GM23248 (cell line): ENCODE data around the gene RITA1. TPM values are rescaled to one million over a fixed set of nuclear protein-coding genes. Genes with fewer than 3 reads are reported as not detected.

Experiments
- DNase-seq: peaks from one replicate; pipeline ENCODE4 v3.0.0-alpha.2; 2015
- H2AFZ ChIP-seq: fragments of 200-600 bp; sonication (generic); 2 replicates; pipeline ENCODE4 v1.6.1; 2016; ENCODE audit warnings: antibody characterized with exemption
- H3F3A ChIP-seq: fragments of 200-600 bp; sonication (generic); 2 replicates; pipeline ENCODE4 v1.6.1; 2016; ENCODE audit warnings: mild to moderate bottlenecking, antibody characterized with exemption, mixed run types; ENCODE audit not compliant: insufficient read depth
- H3K27ac ChIP-seq: fragments of 200-600 bp; sonication (generic); 2 replicates; pipeline ENCODE4 v1.5.1; 2016; ENCODE audit warnings: mild to moderate bottlenecking
- H3K27me3 ChIP-seq: fragments of 200-600 bp; sonication (generic); replicated peaks from 2 replicates; pipeline ENCODE4 v1.6.1; 2016; ENCODE audit warnings: mild to moderate bottlenecking; ENCODE audit not compliant: insufficient read depth
- H3K36me3 ChIP-seq: fragments of 200-600 bp; sonication (generic); 2 replicates; pipeline ENCODE4 v1.6.1; 2016; ENCODE audit warnings: low read depth, mild to moderate bottlenecking
- H3K4me1 ChIP-seq: fragments of 200-600 bp; sonication (generic); 2 replicates; pipeline ENCODE4 v1.6.1; 2016; ENCODE audit warnings: mild to moderate bottlenecking; ENCODE audit not compliant: insufficient read depth
- H3K4me2 ChIP-seq: fragments of 200-600 bp; sonication (generic); one replicate; pipeline ENCODE4 v1.6.1; 2016; ENCODE audit warnings: mild to moderate bottlenecking; ENCODE audit not compliant: unreplicated experiment
- H3K4me3 ChIP-seq: fragments of 200-600 bp; sonication (generic); 2 replicates; pipeline ENCODE4 v1.5.1; 2016; ENCODE audit warnings: mild to moderate bottlenecking
- H3K79me2 ChIP-seq: fragments of 200-600 bp; sonication (generic); 2 replicates; pipeline ENCODE4 v1.6.1; 2016; ENCODE audit warnings: mild to moderate bottlenecking; ENCODE audit not compliant: insufficient read depth
- H3K9ac ChIP-seq: fragments of 200-600 bp; sonication (generic); 2 replicates; pipeline ENCODE4 v1.6.1; 2016; ENCODE audit warnings: mild to moderate bottlenecking
- H3K9me2 ChIP-seq: fragments of 200-600 bp; sonication (generic); 2 replicates; pipeline ENCODE4 v1.6.1; 2016; ENCODE audit warnings: mixed run types, mild to moderate bottlenecking, moderate library complexity; ENCODE audit not compliant: insufficient read depth
- H3K9me3 ChIP-seq: fragments of 200-600 bp; sonication (generic); one replicate; pipeline ENCODE4 v1.6.1; 2017; ENCODE audit warnings: low read depth
- H4K20me1 ChIP-seq: fragments of 200-600 bp; sonication (generic); 2 replicates; pipeline ENCODE4 v1.6.0; 2016; ENCODE audit not compliant: insufficient read depth
- EZH2 ChIP-seq: fragments of 200-600 bp; sonication (generic); IDR thresholded peaks from 2 replicates; pipeline ENCODE4 v1.6.1; 2018; ENCODE audit warnings: antibody characterized with exemption, mild to moderate bottlenecking; ENCODE audit not compliant: insufficient read depth, poor library complexity, severe bottlenecking
- EZH2phosphoT487 ChIP-seq: fragments of 200-600 bp; sonication (generic); IDR thresholded peaks from 2 replicates; pipeline ENCODE4 v1.6.1; 2018; ENCODE audit warnings: antibody characterized with exemption, moderate library complexity, mild to moderate bottlenecking, low read depth; ENCODE audit not compliant: insufficient read depth
- WGBS, 2 experiments: methylation state at CpG; one replicate each; pipeline ENCODE4 v1.1.6; 2015 to 2017; ENCODE audit warnings: low lambda C conversion rate in 2 of 2, low coverage in 1 of 2; ENCODE audit errors: missing lambda C conversion rate in 2 of 2; 5-methylcytosine and 5-hydroxymethylcytosine counted together
- in situ Hi-C: fragments of 300-500 bp; cut with MboI; formaldehyde crosslinking; loops from 2 replicates; pipeline ENCODE4 v1.15.0; 2020
- polyA plus RNA-seq: library from polyadenylated mRNA; unstranded; fragments of >200 nt; fragmentation: Nextera tagmentation; extraction: Ambion mirVana; gene quantifications from 2 replicates; pipeline ENCODE4 v1.2.1, GENCODE V29; 2016
- total RNA-seq: library from RNA; depleted of rRNA; stranded (reverse); fragments of >200 nt; shearing (Covaris generic); gene quantifications from 2 replicates; pipeline ENCODE4 v1.2.3, GENCODE V29; 2014

RITA1 gene
- total and polyA plus RNA-seq, 2 experiments from 2014 or later: 15.6 to 19.2 TPM

GRCh38 chr12:113194971-113195391 is 9.5 kb downstream of the RITA1 start:
- Histone ChIP-seq H3K27ac (peak overlapping the region; percentile 82), H3K4me1 (peaks cover 22% of the 10 kb centered on the region), H3K4me3 (no peak overlapping the region), H2AFZ (peak overlapping the region; percentile 22; the same call in 1 of the 2 replicates), H4K20me1 (no peaks in the 10 kb centered on the region), H3K4me2 (peak overlapping the region; percentile 26), H3K9ac (peak overlapping the region; percentile 52), H3K9me2 (no peaks in the 10 kb centered on the region), H3K79me2 (no peaks in the 10 kb centered on the region), H3K9me3 (no peaks in the 10 kb centered on the region), H3K36me3 (0 out of 2 replicates have a peak, but pooled peaks cover 6% of the 10 kb centered on the region), H3F3A (peaks cover 35% of the 10 kb centered on the region), H3K27me3 (no peaks in the 10 kb centered on the region)
- TF ChIP-seq EZH2phosphoT487: no peak
- no peak for TF ChIP-seq EZH2
- in situ Hi-C loops: loop anchor here (10.0 kb wide), 2 partner anchors 230 to 720 kb away; partner anchors contain the start of gene SDSL
- WGBS, 2 experiments: 52% methylated on average over 4 of the region's 4 CpGs
- peak; percentile 75 for DNase-seq

GRCh38 chr12:113195598-113195997 is 10.1 kb downstream of the RITA1 start:
- Histone ChIP-seq H3K36me3 (0 out of 2 replicates have a peak, but pooled peaks cover 6% of the 10 kb centered on the region), H2AFZ (no peak overlapping the region), H3K4me3 (no peak overlapping the region), H4K20me1 (no peaks in the 10 kb centered on the region), H3K4me1 (peaks cover 22% of the 10 kb centered on the region), H3K9ac (no peak overlapping the region), H3K4me2 (no peak overlapping the region), H3K27ac (no peak overlapping the region), H3K79me2 (no peaks in the 10 kb centered on the region), H3K9me3 (no peaks in the 10 kb centered on the region), H3K27me3 (no peaks in the 10 kb centered on the region), H3K9me2 (no peaks in the 10 kb centered on the region), H3F3A (peaks cover 35% of the 10 kb centered on the region)
- DNase-seq: no peak
- 94 to 97% methylated on average over 13 of the region's 13 CpGs for WGBS, 2 experiments
- in situ Hi-C loops: loop anchor here (10.0 kb wide), 2 partner anchors 229 to 719 kb away; partner anchors contain the start of gene SDSL
- TF ChIP-seq EZH2phosphoT487 (no peak), EZH2 (no peak)

GRCh38 chr12:113196582-113196981 is 11.1 kb downstream of the RITA1 start:
- TF ChIP-seq EZH2: no peak
- TF ChIP-seq EZH2phosphoT487: no peak
- Histone ChIP-seq H3K4me1 (peaks cover 22% of the 10 kb centered on the region), H3K4me2 (no peak overlapping the region), H3K9me3 (no peaks in the 10 kb centered on the region), H3K4me3 (no peak overlapping the region), H3K27ac (no peak overlapping the region), H3K79me2 (no peaks in the 10 kb centered on the region), H3K36me3 (0 out of 2 replicates have a peak, but pooled peaks cover 6% of the 10 kb centered on the region), H4K20me1 (no peaks in the 10 kb centered on the region), H3K9ac (no peak overlapping the region), H3K9me2 (no peaks in the 10 kb centered on the region), H2AFZ (no peak overlapping the region), H3K27me3 (no peaks in the 10 kb centered on the region), H3F3A (peaks cover 35% of the 10 kb centered on the region)
- DNase-seq: no peak
- in situ Hi-C loops: loop anchor here (10.0 kb wide), 2 partner anchors 228 to 718 kb away; partner anchors contain the start of gene SDSL
- WGBS, 2 experiments: 76 to 82% methylated on average over 6 to 7 of the region's 7 CpGs

DNA sequence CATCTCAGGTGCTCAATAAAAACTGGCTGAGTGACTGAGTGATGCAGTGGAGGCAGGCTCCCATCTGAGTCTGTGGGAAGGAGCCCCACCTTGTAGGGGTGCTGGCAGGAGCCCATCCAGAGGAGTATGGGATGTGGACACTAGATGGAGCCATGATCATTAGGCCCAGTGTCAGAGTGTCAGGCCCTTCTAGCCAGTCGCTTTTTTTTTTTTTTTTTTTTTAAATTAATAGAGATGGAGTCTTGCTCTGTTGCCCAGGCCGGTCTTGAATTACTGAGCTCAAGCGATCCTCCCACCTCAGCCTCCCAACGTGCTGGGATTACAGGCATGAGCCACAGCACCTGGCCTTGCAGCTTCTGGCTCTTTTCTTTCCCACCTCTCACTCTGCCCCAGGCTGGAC is 11.5 kb downstream of the RITA1 start:
- H3K9me3 ChIP-seq: no peaks in the 10 kb centered on the region
- H3K27me3 ChIP-seq: no peaks in the 10 kb centered on the region
- 0 out of 2 replicates have a peak, but pooled peaks cover 6% of the 10 kb centered on the region for H3K36me3 ChIP-seq
- peaks cover 33% of the 10 kb centered on the region for H3F3A ChIP-seq
- in situ Hi-C loops: loop anchor here (10.0 kb wide), 2 partner anchors 228 to 718 kb away; partner anchors contain the start of gene SDSL
- no peak overlapping the region for H2AFZ ChIP-seq
- no peaks in the 10 kb centered on the region for H3K79me2 ChIP-seq
- H3K4me2 ChIP-seq: no peak overlapping the region
- no peak overlapping the region for H3K27ac ChIP-seq
- no peaks in the 10 kb centered on the region for H3K9me2 ChIP-seq
- H3K4me3 ChIP-seq: no peak overlapping the region
- DNase-seq: peak; percentile 89
- peaks cover 22% of the 10 kb centered on the region for H3K4me1 ChIP-seq
- TF ChIP-seq EZH2phosphoT487: no peak
- TF ChIP-seq EZH2: no peak
- 4 to 8% methylated on average over 4 of the region's 4 CpGs for WGBS, 2 experiments
- no peak overlapping the region for H3K9ac ChIP-seq
- no peaks in the 10 kb centered on the region for H4K20me1 ChIP-seq
